Activated CD4-positive, CD25-positive, alpha-beta regulatory T cell treated with anti-CD3 and anti-CD28 coated beads, Interleukin-2, amount 50 U/mL, for 72 hours (primary cell): ENCODE results near the gene MYO1H.

Experiments
- DNase-seq: peaks from one replicate; pipeline ENCODE4 v3.0.0; 2021

The MYO1H gene

GRCh38 chr12:109475993-109476806 lies 128.5 kb downstream of the MYO1H start:
- no peak for DNase-seq

- no peak for DNase-seq
These were observed 129.1 kb downstream of the MYO1H start for GRCh38 chr12:109476807-109477184.

- peak; percentile 90 for DNase-seq
These were observed 129.7 kb downstream of the MYO1H start, which contains the start of the genes KCTD10 and UBE3B for GRCh38 chr12:109477185-109477962. Gene KCTD10, minus strand, starts transcription at chr12:109477300. Its CDS starts 38 bp downstream, at chr12:109477262. Gene UBE3B, plus strand, starts transcription at chr12:109477634. Its CDS starts 5,918 bp downstream, at chr12:109483552.

GRCh38 chr12:109477963-109478315 lies 130.2 kb downstream of the MYO1H start:
- no peak for DNase-seq

- DNase-seq: no peak
These were observed 132.1 kb downstream of the MYO1H start for GRCh38 chr12:109479761-109480160.

- DNase-seq: no peak
These were observed 132.7 kb downstream of the MYO1H start for GRCh38 chr12:109480356-109480755.

GRCh38 chr12:109481863-109482262 lies 134.2 kb downstream of the MYO1H start:
- no peak for DNase-seq

- DNase-seq: no peak
These were observed 134.8 kb downstream of the MYO1H start for GRCh38 chr12:109482491-109482890.

GRCh38 chr12:109482894-109483293 lies 135.2 kb downstream of the MYO1H start:
- no peak for DNase-seq

- no peak for DNase-seq
These were observed 135.6 kb downstream of the MYO1H start for GRCh38 chr12:109483346-109483745.

- no peak for DNase-seq
These were observed 137.5 kb downstream of the MYO1H start for GRCh38 chr12:109485201-109485600.

GRCh38 chr12:109487181-109488050 lies 139.7 kb downstream of the MYO1H start:
- no peak for DNase-seq

GRCh38 chr12:109488051-109488665 lies 140.5 kb downstream of the MYO1H start:
- DNase-seq: no peak

- DNase-seq: no peak
These were observed 141.6 kb downstream of the MYO1H start for GRCh38 chr12:109489016-109489954.

- no peak for DNase-seq
These were observed 142.4 kb downstream of the MYO1H start for GRCh38 chr12:109489955-109490565.

- no peak for DNase-seq
These were observed 144.0 kb downstream of the MYO1H start for GRCh38 chr12:109491671-109492070.

GRCh38 chr12:109492371-109492770 lies 144.7 kb downstream of the MYO1H start:
- DNase-seq: no peak

- no peak for DNase-seq
These were observed 145.4 kb downstream of the MYO1H start for GRCh38 chr12:109493090-109493489.

- no peak for DNase-seq
These were observed 146.2 kb downstream of the MYO1H start for GRCh38 chr12:109493938-109494337.

- DNase-seq: no peak
These were observed 146.7 kb downstream of the MYO1H start for GRCh38 chr12:109494348-109494881.

- DNase-seq: no peak
These were observed 147.3 kb downstream of the MYO1H start for GRCh38 chr12:109495012-109495411.
